ENCODE data around the gene GLDC.
"Not testable (repeated sequence)": the region's sequence is repeated elsewhere in the genome, so short reads cannot be mapped to it uniquely, and the experiment has no call there.

Gene GLDC

GRCh38 chr9:6566409-6567139 is 79.0 kb downstream of the GLDC start:
- peak; percentile 97 for DNase-seq (ENCODE audit: low spot score)

GRCh38 chr9:6565312-6565711 is 80.2 kb downstream of the GLDC start:
- no peak for DNase-seq (ENCODE audit: low spot score)

- no peak for DNase-seq (ENCODE audit: low spot score)
Measured at GRCh38 chr9:6564868-6565267, 80.7 kb downstream of the GLDC start.

- peak; percentile 9 for DNase-seq (ENCODE audit: low spot score)
Measured at GRCh38 chr9:6564360-6564759, 81.2 kb downstream of the GLDC start.

GRCh38 chr9:6562871-6563430 is 82.6 kb downstream of the GLDC start:
- DNase-seq (ENCODE audit: low spot score), result no peak

- DNase-seq (ENCODE audit: low spot score), result no peak
Measured at GRCh38 chr9:6562201-6562600, 83.3 kb downstream of the GLDC start.

GRCh38 chr9:6557883-6558616 is 87.5 kb downstream of the GLDC start:
- DNase-seq (ENCODE audit: low spot score), result no peak

GRCh38 chr9:6553866-6554265 is 91.7 kb downstream of the GLDC start:
- no peak for DNase-seq (ENCODE audit: low spot score)

- no peak for DNase-seq (ENCODE audit: low spot score)
Measured at GRCh38 chr9:6552498-6553121, 92.9 kb downstream of the GLDC start.

GRCh38 chr9:6552033-6552432 is 93.5 kb downstream of the GLDC start:
- DNase-seq (ENCODE audit: low spot score), result no peak

- no peak for DNase-seq (ENCODE audit: low spot score)
Measured at GRCh38 chr9:6551136-6551535, 94.4 kb downstream of the GLDC start.

- no peak for DNase-seq (ENCODE audit: low spot score)
Measured at GRCh38 chr9:6549106-6549800, 96.3 kb downstream of the GLDC start.

- peak; percentile 78 for DNase-seq (ENCODE audit: low spot score)
Measured at GRCh38 chr9:6545017-6545691, 100.4 kb downstream of the GLDC start.

- no peak for DNase-seq (ENCODE audit: low spot score)
Measured at GRCh38 chr9:6543204-6543603, 102.3 kb downstream of the GLDC start.

GRCh38 chr9:6542617-6543016 is 102.9 kb downstream of the GLDC start:
- not testable (repeated sequence) for DNase-seq (ENCODE audit: low spot score)

- DNase-seq (ENCODE audit: low spot score), result peak; percentile 61
Measured at GRCh38 chr9:6538666-6539071, 106.9 kb downstream of the GLDC start.

GRCh38 chr9:6535594-6535993 is 109.9 kb downstream of the GLDC start:
- no peak for DNase-seq (ENCODE audit: low spot score)

GRCh38 chr9:6525326-6526045 is 120.0 kb downstream of the GLDC start:
- DNase-seq (ENCODE audit: low spot score), result no peak

- DNase-seq (ENCODE audit: low spot score), result no peak
Measured at GRCh38 chr9:6522263-6522662, 123.3 kb downstream of the GLDC start.

GRCh38 chr9:6512085-6512657 is 133.4 kb downstream of the GLDC start:
- no peak for DNase-seq (ENCODE audit: low spot score)

- DNase-seq (ENCODE audit: low spot score), result peak; percentile 18
Measured at GRCh38 chr9:6506571-6506970, 139.0 kb downstream of the GLDC start.

All from kidney tubule cell (primary cell).